ENCODE results near the gene ATP5PF. TPM values are rescaled to one million over a fixed set of nuclear protein-coding genes. Genes with fewer than 3 reads are reported as not detected.

The ATP5PF gene
- total RNA-seq, 4 donors from 2014 or later = 105 to 213 (median 136) TPM

DNA sequence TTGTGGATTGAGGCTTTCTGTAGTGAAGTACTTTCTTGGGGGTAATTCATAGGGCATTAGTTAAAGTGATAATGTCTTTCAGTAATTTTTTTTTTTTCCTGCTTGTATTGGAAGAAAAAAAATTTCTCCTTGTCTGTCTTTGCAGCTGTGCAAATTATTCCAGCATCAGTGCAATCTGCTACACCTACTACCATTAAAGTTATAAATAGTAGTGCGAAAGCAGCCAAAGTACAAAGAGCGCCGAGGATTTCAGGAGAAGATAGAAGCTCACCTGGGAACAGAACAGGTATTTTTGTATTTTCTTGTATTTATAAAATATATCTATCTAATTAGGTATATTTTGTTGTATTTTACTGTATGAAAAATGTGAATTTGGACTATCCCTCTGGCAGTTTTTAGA, 29.4 kb upstream of the ATP5PF start:
- 95% methylated on average over 3 of the region's 3 CpGs for WGBS
- Histone ChIP-seq H3K27me3 (no peaks in the 10 kb centered on the region), H3K9me3 (no peaks in the 10 kb centered on the region), H3K4me3 (no peak overlapping the region), H3K27ac (replicated peaks in 1 of 4) (no peak overlapping the region), H3K4me1 (no peaks in the 10 kb centered on the region), H3K36me3 (peaks cover 21 to 85% (median 55%) of the 10 kb centered on the region in 4 donors)
- no peak for DNase-seq (ENCODE audit: extremely low spot score)
- intact Hi-C loops (cut with DNase I) = no loop called here
- TF ChIP-seq POLR2A (IDR thresholded peaks at IDR 0.05; ENCODE audit: low read depth) (no peak), EP300 (IDR thresholded peaks at IDR 0.05) (no peak), POLR2AphosphoS5 (IDR thresholded peaks at IDR 0.05) (no peak)
- TF ChIP-seq, protein P1, sequence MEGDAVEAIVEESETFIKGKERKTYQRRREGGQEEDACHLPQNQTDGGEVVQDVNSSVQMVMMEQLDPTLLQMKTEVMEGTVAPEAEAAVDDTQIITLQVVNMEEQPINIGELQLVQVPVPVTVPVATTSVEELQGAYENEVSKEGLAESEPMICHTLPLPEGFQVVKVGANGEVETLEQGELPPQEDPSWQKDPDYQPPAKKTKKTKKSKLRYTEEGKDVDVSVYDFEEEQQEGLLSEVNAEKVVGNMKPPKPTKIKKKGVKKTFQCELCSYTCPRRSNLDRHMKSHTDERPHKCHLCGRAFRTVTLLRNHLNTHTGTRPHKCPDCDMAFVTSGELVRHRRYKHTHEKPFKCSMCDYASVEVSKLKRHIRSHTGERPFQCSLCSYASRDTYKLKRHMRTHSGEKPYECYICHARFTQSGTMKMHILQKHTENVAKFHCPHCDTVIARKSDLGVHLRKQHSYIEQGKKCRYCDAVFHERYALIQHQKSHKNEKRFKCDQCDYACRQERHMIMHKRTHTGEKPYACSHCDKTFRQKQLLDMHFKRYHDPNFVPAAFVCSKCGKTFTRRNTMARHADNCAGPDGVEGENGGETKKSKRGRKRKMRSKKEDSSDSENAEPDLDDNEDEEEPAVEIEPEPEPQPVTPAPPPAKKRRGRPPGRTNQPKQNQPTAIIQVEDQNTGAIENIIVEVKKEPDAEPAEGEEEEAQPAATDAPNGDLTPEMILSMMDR (IDR thresholded peaks at IDR 0.05) = no peak

DNA sequence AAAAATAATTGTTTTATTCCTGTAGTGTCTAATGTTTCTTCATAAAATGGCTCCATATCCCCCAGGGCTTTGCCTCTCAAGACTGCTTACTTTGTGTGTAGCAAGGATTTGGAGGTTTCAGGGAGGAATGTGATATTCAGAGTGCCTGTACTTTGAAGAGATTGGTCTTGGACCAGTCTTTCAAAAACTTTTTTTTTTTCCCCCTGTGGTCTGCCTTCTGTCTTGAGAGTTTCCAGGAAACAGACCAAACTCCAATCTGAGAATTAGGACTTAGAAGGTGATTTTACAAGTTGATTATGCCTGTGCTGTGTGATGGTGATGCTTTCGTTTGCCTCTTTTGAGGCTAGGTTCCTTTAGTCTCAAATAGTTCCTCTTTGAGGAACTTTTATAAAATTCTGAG, 26.0 kb upstream of the ATP5PF start:
- H3K36me3 ChIP-seq = peaks cover 36 to 86% (median 60%) of the 10 kb centered on the region in 4 donors
- H3K4me3 ChIP-seq = no peak overlapping the region

DNA sequence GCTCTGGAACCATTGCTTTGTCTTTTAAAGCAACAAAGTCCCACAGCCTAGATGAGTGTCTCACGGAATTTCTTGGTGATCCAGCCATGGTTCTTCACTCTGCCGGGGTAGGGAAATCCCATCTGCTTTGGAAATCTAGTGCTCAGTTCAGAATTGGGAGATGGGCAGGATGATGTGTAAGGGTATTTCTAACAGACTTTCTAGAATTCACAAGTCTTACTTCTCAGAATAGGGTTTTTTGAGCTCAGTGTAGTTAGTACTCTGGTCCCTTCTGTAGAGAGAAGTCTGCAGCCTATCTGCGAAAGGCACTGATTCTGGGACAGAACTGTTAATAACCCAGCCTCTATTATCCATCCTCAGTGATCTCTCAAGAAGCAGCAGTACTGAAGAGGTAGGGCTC, 25.4 kb upstream of the ATP5PF start:
- 84% methylated on average over 3 of the region's 3 CpGs for WGBS
- TF ChIP-seq, protein P1 (IDR thresholded peaks at IDR 0.05) = no peak
- TF ChIP-seq EP300 (IDR thresholded peaks at IDR 0.05) (no peak), POLR2A (IDR thresholded peaks at IDR 0.05; ENCODE audit: low read depth) (no peak), POLR2AphosphoS5 (IDR thresholded peaks at IDR 0.05) (no peak)
- intact Hi-C loops (cut with DNase I) = no loop called here
- no peak for DNase-seq (ENCODE audit: extremely low spot score)
- Histone ChIP-seq H3K9me3 (no peaks in the 10 kb centered on the region), H3K4me1 (peaks cover 0 to 4% (median 2%) of the 10 kb centered on the region in 4 donors), H3K36me3 (peaks cover 36 to 81% (median 57%) of the 10 kb centered on the region in 4 donors), H3K27me3 (no peaks in the 10 kb centered on the region), H3K4me3 (no peak overlapping the region), H3K27ac (replicated peaks in 1 of 4) (no peak overlapping the region)

More for the DNA sequence above, 26.0 kb upstream of the ATP5PF start:
- H3K4me1 ChIP-seq = peaks cover 0 to 4% (median 1%) of the 10 kb centered on the region in 4 donors
- 93% methylated on average over 1 of the region's 1 CpG for WGBS
- no peaks in the 10 kb centered on the region for H3K9me3 ChIP-seq
- H3K27ac ChIP-seq (replicated peaks in 1 of 4) = no peak overlapping the region
- TF ChIP-seq POLR2A (IDR thresholded peaks at IDR 0.05; ENCODE audit: low read depth) (no peak), EP300 (IDR thresholded peaks at IDR 0.05) (no peak), POLR2AphosphoS5 (IDR thresholded peaks at IDR 0.05) (no peak)
- TF ChIP-seq, protein P1 (IDR thresholded peaks at IDR 0.05) = no peak
- no peak for DNase-seq (ENCODE audit: extremely low spot score)
- intact Hi-C loops (cut with DNase I) = no loop called here
- no peaks in the 10 kb centered on the region for H3K27me3 ChIP-seq

GRCh38 chr21:25759573-25759972, 24.9 kb upstream of the ATP5PF start:
- DNase-seq (ENCODE audit: extremely low spot score) = no peak
- no peak overlapping the region for H3K4me3 ChIP-seq
- no peaks in the 10 kb centered on the region for H3K9me3 ChIP-seq
- H3K27ac ChIP-seq (replicated peaks in 1 of 4) = no peak overlapping the region
- WGBS = 86% methylated on average over 1 of the region's 1 CpG
- H3K36me3 ChIP-seq = peaks cover 37 to 77% (median 60%) of the 10 kb centered on the region in 4 donors
- intact Hi-C loops (cut with DNase I) = no loop called here
- H3K4me1 ChIP-seq = peaks cover 0 to 4% (median 2%) of the 10 kb centered on the region in 4 donors
- H3K27me3 ChIP-seq = no peaks in the 10 kb centered on the region
- TF ChIP-seq POLR2AphosphoS5 (IDR thresholded peaks at IDR 0.05) = no peak
- no peak for TF ChIP-seq EP300 (IDR thresholded peaks at IDR 0.05)
- TF ChIP-seq POLR2A (IDR thresholded peaks at IDR 0.05; ENCODE audit: low read depth) = no peak
- TF ChIP-seq, protein P1 (IDR thresholded peaks at IDR 0.05) = no peak

DNA sequence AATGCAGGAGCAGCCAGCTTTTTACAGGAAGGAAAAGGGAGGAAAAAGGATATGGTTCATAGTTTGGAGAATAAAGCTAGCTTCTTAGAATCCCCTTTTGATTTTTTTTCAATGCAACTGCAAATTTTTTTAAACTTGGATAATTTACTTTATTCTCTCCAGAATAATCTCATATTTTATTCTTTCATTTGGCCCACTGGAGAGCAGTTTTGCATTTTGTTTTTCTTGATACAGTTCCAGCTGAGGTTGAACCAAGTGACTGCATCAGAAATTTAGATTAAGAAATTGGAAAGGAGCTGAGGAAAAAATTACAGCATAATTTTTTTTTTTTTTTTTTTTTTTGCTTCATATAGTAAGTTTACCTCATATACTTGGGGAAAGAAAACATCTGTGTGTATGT, 22.8 kb upstream of the ATP5PF start:
- DNase-seq (ENCODE audit: extremely low spot score) = no peak
- no peak overlapping the region for H3K27ac ChIP-seq (replicated peaks in 1 of 4)
- H3K9me3 ChIP-seq = no peaks in the 10 kb centered on the region
- TF ChIP-seq EP300 (IDR thresholded peaks at IDR 0.05) (no peak), POLR2AphosphoS5 (IDR thresholded peaks at IDR 0.05) (no peak)
- H3K4me3 ChIP-seq = no peak overlapping the region
- H3K4me1 ChIP-seq = peaks cover 0 to 4% (median 2%) of the 10 kb centered on the region in 4 donors
- no peaks in the 10 kb centered on the region for H3K27me3 ChIP-seq
- intact Hi-C loops (cut with DNase I) = no loop called here
- peaks cover 36 to 71% (median 49%) of the 10 kb centered on the region in 4 donors for H3K36me3 ChIP-seq

Data from esophagus muscularis mucosa (tissue), 4 donors.